ENCODE measurements around the gene PLPPR1.

Gene PLPPR1

DNA sequence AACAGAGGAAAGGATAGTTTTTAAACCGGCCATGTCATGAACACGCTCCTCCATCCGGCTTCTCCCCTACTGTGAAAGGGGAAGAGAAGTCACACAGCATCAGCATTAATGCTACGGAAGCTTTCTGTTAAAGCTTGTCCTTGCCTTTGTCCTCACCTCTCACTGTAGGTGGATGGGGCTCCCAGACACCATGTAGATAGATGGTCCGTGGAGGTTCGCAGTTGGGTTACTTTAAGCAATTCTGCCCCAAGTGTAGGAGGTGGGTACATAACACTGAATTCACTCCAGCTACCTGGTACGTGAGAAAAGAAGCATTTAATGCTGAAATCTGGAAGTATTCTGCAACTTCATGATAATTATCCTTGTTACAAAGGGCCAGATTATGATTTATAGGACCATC, 190.5 kb downstream of the PLPPR1 start:
- no peak for DNase-seq (ENCODE audit: extremely low read depth, low read depth)
- TF ChIP-seq, protein P1, sequence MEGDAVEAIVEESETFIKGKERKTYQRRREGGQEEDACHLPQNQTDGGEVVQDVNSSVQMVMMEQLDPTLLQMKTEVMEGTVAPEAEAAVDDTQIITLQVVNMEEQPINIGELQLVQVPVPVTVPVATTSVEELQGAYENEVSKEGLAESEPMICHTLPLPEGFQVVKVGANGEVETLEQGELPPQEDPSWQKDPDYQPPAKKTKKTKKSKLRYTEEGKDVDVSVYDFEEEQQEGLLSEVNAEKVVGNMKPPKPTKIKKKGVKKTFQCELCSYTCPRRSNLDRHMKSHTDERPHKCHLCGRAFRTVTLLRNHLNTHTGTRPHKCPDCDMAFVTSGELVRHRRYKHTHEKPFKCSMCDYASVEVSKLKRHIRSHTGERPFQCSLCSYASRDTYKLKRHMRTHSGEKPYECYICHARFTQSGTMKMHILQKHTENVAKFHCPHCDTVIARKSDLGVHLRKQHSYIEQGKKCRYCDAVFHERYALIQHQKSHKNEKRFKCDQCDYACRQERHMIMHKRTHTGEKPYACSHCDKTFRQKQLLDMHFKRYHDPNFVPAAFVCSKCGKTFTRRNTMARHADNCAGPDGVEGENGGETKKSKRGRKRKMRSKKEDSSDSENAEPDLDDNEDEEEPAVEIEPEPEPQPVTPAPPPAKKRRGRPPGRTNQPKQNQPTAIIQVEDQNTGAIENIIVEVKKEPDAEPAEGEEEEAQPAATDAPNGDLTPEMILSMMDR (IDR thresholded peaks at IDR 0.05; ENCODE audit: low read depth, low read length), result no peak

DNA sequence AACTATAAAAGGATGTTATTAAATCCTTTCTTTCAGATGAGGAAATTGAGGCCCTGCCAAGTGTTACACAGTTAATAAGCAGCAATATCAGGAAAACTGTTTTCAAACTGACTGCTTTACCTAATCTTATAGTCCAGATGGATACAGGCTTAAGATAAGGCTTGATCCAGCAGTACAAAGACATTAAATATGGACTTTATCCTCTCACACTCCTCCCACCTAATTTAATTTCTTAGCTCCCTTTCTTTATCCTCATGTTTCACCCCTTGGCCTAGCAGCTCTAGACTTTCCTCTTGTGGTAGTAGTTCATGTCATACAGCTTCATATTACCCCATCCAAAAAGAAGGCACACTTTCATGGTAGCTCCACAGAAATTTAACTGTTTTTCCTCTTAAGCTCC, 191.8 kb downstream of the PLPPR1 start:
- DNase-seq (ENCODE audit: extremely low read depth, low read depth), result no peak
- TF ChIP-seq, protein P1 (IDR thresholded peaks at IDR 0.05; ENCODE audit: low read depth, low read length), result no peak

DNA sequence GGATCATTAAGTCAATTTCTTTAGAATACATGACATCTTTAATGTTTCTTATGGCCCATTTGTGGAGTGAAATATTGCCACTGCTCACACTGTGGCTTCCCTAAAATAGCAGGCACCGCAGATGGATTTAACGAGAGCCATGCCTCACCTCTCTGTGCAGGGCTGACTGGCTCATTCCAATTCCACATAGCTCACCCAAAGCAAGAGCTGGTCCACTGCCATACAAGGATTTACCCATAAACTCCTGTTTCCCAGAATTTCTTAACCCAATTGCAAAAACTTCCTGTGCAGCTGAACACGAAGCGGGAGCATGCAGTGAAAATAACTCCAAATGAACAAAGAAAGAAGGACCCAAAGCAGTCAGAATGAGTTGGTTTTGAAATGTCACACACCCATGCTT, 196.7 kb downstream of the PLPPR1 start:
- DNase-seq (ENCODE audit: extremely low read depth, low read depth), result no peak
- TF ChIP-seq, protein P1 (IDR thresholded peaks at IDR 0.05; ENCODE audit: low read depth, low read length), result no peak

DNA sequence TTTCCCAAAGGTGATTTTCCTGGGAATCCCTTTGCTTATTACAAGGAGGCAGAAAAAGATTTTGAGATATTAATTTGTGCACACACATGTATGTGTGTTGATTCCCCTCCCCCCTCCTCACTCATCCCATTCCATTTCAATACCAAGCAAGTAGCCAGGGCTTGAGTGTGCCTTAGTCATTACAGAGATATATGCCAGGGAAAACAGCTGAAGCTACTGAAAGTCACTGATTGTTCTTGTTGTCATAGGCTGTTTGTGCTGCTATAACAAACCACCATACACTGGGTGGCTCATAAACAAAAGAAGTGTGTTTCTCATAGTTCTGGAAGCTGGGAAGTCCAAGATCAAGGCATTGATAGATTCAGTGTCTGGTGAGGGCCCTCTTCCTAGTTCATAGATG, 197.6 kb downstream of the PLPPR1 start:
- TF ChIP-seq, protein P1 (IDR thresholded peaks at IDR 0.05; ENCODE audit: low read depth, low read length), result no peak
- no peak for DNase-seq (ENCODE audit: extremely low read depth, low read depth)

DNA sequence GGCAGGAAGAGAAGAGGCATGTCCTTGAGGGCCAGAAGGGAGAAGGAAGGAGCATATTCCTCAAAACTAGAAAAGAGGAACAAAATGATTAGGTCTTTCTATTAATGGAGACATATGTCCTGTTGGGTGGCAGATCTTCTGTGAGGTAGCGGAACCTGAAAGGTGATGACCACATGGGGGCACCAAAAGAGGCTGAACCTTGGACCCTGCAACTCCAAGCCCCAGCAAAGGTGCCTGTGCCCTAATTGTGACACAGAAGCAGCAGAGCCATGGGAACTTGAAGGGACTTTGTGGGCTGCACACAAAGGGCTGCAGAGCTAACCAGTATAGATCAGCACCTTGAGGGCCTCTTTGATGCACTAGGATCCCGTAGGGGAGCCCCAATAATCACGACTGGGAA, 198.3 kb downstream of the PLPPR1 start:
- TF ChIP-seq, protein P1 (IDR thresholded peaks at IDR 0.05; ENCODE audit: low read depth, low read length), result no peak
- no peak for DNase-seq (ENCODE audit: extremely low read depth, low read depth)

DNA sequence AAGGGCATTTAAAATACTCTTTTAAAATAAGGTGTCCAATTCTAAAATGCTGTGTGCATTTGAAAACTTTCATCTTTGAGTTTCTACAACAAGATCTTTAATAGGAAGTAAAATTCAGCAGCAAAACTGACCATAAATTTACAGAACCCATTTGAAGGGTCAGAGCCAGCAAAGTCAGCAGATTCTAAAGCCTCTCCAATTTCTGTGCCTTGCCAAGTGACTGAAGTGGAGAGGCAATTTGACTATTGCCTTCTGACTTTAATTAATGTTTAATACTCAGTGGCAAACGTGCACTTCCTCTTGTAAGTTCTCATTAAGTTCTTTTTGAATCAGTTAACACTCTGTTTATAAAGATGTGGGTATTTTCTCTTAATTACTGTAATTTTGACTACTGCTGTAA, 201.1 kb downstream of the PLPPR1 start:
- TF ChIP-seq, protein P1 (IDR thresholded peaks at IDR 0.05; ENCODE audit: low read depth, low read length), result no peak
- DNase-seq (ENCODE audit: extremely low read depth, low read depth), result no peak

DNA sequence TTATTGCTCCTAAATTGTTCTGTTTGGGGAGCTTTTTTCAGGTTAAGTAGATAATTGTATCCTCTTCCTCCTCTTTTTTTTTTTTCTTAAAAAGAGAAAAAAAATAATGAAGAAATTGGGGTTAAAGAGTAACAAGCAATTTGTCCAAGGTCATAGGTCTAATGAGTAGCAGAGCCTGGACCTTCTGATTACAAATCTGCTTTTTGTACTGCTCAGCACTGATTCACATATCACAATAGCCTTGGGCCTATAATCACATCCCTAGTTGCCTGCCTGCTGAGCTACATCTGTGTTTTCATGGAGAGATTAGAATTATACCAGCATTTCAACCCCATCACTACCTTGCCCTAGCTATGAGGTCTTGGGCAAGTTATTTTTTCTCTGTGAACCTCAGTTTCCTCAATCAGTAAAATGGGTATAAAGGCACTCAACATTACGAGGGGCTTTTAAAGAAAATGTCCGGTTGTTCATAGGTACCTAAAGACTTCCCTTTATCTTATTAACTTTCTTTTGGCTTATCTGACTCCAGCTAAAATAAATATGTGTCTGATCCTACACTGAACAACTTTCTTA, 204.0 kb downstream of the PLPPR1 start:
- TF ChIP-seq, protein P1 (IDR thresholded peaks at IDR 0.05; ENCODE audit: low read depth, low read length), result no peak
- DNase-seq (ENCODE audit: extremely low read depth, low read depth), result no peak
